Right ventricle myocardium superior (tissue), 1 donor: ENCODE measurements around the gene SOCS1. TPM values are rescaled to one million over a fixed set of nuclear protein-coding genes. Genes with fewer than 3 reads are reported as not detected.

Experiments used
- ATAC-seq: fragments of 200-7000 bp; cut with Tn5 transposase; one replicate; pipeline ENCODE4 v1.9.1; 2020; ENCODE audit warnings: mild to moderate bottlenecking; ENCODE audit not compliant: poor library complexity
- DNase-seq: peaks from one replicate; pipeline ENCODE4 v3.0.0-alpha.2; 2020
- intact Hi-C: fragments of 100-400 bp; cut with DNase I; formaldehyde crosslinking; loops from one replicate; pipeline ENCODE4 v1.11.2; 2022
- total RNA-seq: library from RNA; stranded (reverse); fragmentation: NEBNext Ultra II Directional; extraction: Animal tissue kit (Norgen Biotek cat#: 25700); gene quantifications from one replicate; pipeline ENCODE4 v1.2.1, GENCODE V29; 2021
- donor health status: DM: no; HTN: yes; CAD: no; lungs with severe emphysema.

Gene SOCS1
- total RNA-seq, 1 donor from 2014 or later = 3.7 TPM

GRCh38 chr16:11270602-11271162 is 14.7 kb upstream of the SOCS1 start:
- no peak for ATAC-seq
- intact Hi-C loops = no loop called here
- DNase-seq = no peak

GRCh38 chr16:11268921-11269375 is 12.9 kb upstream of the SOCS1 start, which contains the start of gene TNP2:
TSS of gene TNP2 (minus strand) at chr16:11269325. CDS start at chr16:11269262, 63 bp downstream.
- intact Hi-C loops = no loop called here
- no peak for ATAC-seq
- DNase-seq = no peak

DNA sequence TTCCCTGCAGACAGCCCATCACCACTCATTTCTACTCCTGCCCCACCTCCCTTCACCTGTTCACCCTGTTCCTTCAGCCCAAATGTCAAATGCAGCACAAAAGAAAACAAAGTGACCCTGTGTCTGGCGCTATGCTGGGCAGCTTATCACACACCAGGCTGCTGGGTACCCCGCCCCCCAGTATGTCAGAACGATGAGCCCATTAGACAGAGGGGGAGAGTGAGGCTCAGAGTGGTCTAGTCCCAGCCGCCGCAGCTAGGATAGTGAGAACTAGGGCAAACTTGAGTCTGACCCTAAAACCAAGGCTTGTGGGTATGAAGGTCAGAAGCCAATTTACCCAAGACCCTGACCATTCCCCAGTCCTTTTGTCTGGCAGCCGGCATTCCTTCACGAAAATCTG is 9.1 kb upstream of the SOCS1 start:
- ATAC-seq = no peak
- no peak for DNase-seq
- intact Hi-C loops = no loop called here

GRCh38 chr16:11264155-11264832 is 8.3 kb upstream of the SOCS1 start:
- intact Hi-C loops = no loop called here
- DNase-seq (no peak), ATAC-seq (no peak)

- intact Hi-C loops = no loop called here
- DNase-seq = no peak
- ATAC-seq = no peak
Measured at GRCh38 chr16:11263737-11264136, 7.7 kb upstream of the SOCS1 start.

- DNase-seq (no peak), ATAC-seq (no peak)
- intact Hi-C loops = no loop called here
Measured at GRCh38 chr16:11262915-11263314, 6.9 kb upstream of the SOCS1 start.

DNA sequence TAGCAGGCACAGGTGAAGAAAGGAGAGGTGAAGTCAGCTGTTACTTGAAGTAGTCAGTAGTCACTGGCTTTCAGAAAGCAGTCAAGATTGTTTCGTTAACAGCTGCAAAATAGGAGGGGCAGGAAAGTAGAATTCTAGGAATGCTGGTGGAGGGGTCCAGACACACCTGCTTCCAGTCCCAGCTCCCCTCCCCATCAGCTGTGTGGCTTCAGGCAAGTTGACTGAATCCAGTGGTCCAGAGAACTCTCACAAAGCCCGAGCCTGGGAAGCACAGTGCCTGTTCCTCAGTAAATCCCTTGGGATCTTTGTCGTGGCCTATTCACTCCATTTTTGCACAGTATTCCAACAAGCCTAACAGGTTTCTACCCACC is 4.6 kb upstream of the SOCS1 start:
- DNase-seq (no peak), ATAC-seq (no peak)
- intact Hi-C loops = no loop called here

- intact Hi-C loops = loop anchor here (5.0 kb wide), 2 partner anchors 97 to 158 kb away; no protein-coding TSS in a partner anchor
- no peak for DNase-seq
- no peak for ATAC-seq
Measured at GRCh38 chr16:11259655-11260595, 3.9 kb upstream of the SOCS1 start.

DNA sequence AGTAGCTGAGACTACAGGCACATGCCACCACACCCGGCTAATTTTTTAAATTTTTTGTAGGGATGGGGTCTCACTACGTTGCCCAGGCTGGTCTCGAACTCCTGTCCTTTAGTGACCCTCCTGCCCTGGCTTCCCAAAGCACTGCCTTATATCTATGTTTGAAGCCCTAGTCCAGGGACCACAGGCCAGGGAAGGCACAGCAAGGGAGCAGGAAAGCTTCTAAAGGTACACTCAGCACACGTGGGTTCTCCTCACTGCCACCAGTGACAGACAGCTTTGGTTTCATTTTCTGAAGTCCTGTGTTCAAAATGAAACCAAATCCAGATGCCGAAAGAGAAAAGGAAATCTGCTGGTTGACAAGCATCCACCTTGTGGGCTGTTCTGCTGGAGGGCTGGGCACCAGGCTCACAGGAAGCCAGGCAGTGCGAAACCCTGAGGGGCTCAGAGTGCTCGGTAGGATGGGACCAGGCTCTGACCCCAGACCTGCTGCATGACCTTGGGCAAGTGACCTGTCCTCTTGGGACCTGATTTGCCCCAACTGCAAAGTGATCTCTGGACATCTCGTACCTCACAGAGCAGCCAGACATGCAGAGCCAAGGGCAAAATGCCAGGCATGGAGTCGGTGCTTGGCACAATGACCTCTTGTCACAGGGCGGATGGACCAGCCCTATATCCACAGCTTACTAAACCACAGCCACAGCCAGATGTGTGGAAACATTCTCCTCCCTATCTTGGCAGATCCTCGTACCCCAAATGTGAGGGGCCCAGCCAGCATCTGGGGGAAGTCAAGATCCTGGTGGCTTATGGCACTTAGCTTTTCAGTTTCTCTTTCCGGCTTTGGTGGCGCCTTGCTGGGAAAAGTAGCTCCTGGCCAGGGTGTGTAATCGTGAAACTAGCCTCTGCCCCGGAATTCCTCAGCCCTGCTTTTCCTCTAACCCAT is 2.8 kb upstream of the SOCS1 start:
- DNase-seq = peak; percentile 80
- peak; percentile 9 for ATAC-seq
- intact Hi-C loops = loop anchor here (5.0 kb wide), 2 partner anchors 98 to 157 kb away; no protein-coding TSS in a partner anchor

- ATAC-seq (peak; percentile 75), DNase-seq (peak; percentile 80)
- intact Hi-C loops = loop anchor here (2.0 to 5.0 kb wide), 3 partner anchors 100 to 293 kb away; no protein-coding TSS in a partner anchor
Measured at GRCh38 chr16:11257131-11257938, 1.3 kb upstream of the SOCS1 start.

- intact Hi-C loops = loop anchor here (2.0 to 5.0 kb wide), 3 partner anchors 101 to 292 kb away; no protein-coding TSS in a partner anchor
- ATAC-seq = peak; percentile 59
- peak; percentile 85 for DNase-seq
Measured at GRCh38 chr16:11256661-11257130, 692 bp upstream of the SOCS1 start.

- DNase-seq (peak; percentile 56), ATAC-seq (no peak)
- intact Hi-C loops = loop anchor here (5.0 kb wide), 2 partner anchors 102 to 153 kb away; no protein-coding TSS in a partner anchor
Measured at GRCh38 chr16:11254913-11255736, 879 bp downstream of the SOCS1 start.

DNA sequence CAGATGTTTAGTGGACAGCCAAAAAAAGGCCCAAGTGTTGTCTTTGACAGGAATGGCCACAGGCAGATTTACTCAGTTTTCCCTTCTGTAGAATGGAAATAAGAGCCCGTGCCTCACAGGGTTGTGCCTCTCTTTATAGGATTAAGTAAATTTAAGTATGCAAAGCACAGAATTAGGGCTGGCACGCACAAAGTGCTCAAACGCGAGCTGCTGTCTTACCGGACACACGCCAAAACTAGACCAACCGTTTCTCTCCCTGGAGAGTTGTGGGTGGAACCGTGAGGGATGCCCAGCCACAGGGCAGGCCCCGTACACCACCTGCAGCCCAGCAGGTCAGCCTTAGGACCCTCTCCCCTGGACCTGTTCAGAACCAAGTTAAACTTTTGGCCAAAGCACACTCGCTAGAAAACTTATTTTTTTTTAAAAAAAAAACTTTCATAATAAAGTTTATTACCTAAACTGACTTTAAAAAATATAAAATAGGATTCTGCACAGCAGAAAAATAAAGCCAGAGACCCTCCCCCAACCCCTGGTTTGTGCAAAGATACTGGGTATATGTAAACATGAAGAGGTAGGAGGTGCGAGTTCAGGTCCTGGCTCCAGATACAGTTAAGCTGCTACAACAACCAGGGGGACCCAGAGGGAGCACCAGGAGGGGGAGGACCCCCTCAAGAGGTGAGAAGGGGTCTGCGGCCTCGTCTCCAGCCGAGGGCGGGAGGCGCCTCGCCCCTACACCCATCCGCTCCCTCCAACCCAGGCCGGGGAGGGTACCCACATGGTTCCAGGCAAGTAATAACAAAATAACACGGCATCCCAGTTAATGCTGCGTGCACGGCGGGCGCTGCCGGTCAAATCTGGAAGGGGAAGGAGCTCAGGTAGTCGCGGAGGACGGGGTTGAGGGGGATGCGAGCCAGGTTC is 1.8 kb downstream of the SOCS1 start:
- intact Hi-C loops = no loop called here
- DNase-seq (no peak), ATAC-seq (no peak)

DNA sequence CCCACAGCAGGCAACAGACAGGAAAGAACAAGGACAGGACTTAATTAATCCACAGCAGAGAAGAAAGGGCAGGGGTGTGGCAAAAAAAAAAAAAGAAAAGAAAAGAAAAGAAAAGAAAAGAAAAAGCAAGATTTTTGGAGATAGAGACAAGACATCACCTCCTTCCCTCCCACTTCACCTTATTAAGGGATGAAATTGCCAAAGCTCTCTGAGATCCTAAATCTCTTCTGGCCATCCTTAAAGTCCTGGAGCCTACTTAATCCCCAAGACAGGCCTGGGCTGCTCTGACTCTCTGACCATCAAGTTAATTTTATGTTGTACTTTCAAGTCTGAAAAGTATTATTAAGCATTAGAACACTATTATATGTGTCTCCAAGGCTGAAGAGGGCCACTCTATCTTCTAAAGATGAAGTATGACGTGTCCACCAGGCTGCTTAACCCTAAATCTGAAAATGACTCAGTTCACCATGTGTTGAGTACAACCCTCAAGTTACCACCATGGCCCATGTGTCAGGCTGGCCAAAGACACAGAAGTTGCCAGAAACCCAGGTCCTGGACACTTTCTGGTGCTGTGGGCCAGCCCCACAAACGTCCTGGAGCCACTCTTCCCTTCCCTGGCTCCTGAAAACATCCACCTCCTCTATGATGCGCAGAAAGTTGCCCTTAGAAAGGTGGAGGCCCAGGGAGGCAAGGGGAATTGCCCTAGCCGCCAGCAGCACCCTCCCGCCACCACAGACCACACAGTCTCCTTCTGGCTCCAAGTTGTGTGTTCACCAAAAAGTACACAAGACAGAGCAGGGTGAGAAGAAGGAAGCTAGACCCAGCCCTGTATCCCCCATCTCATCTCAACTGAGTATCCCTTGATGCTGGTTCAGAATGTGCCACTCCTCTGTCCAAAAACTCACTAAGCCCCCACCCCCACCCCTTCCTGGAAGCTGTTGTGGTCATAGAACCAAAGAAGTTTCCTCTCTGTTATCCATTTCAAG is 2.7 kb downstream of the SOCS1 start:
- intact Hi-C loops = no loop called here

More for the DNA sequence above, 2.7 kb downstream of the SOCS1 start:
- no peak for ATAC-seq
- no peak for DNase-seq
